GM18861 (cell line): ENCODE data around the gene KCNMA1.

Source experiments
- ATAC-seq: cut with Tn5 transposase; IDR thresholded peaks from one replicate; pipeline ENCODE4 v1.9.1; 2021; ENCODE audit not compliant: unreplicated experiment

KCNMA1 gene

GRCh38 chr10:77461636-77462296 is 175.8 kb downstream of the KCNMA1 start:
- no peak for ATAC-seq

- ATAC-seq: no peak
These were observed 177.7 kb downstream of the KCNMA1 start for GRCh38 chr10:77459905-77460304.

GRCh38 chr10:77458986-77459590 is 178.5 kb downstream of the KCNMA1 start:
- no peak for ATAC-seq

GRCh38 chr10:77457721-77458120 is 179.9 kb downstream of the KCNMA1 start:
- ATAC-seq: no peak

- ATAC-seq: no peak
These were observed 180.3 kb downstream of the KCNMA1 start for GRCh38 chr10:77457266-77457665.

- no peak for ATAC-seq
These were observed 181.2 kb downstream of the KCNMA1 start for GRCh38 chr10:77456414-77456813.

GRCh38 chr10:77455561-77455960 is 182.0 kb downstream of the KCNMA1 start:
- ATAC-seq: no peak

- no peak for ATAC-seq
These were observed 184.6 kb downstream of the KCNMA1 start for GRCh38 chr10:77452952-77453564.

GRCh38 chr10:77451886-77452285 is 185.7 kb downstream of the KCNMA1 start:
- no peak for ATAC-seq

GRCh38 chr10:77448226-77448625 is 189.4 kb downstream of the KCNMA1 start:
- no peak for ATAC-seq

GRCh38 chr10:77446700-77447099 is 190.9 kb downstream of the KCNMA1 start:
- ATAC-seq: no peak

- ATAC-seq: no peak
These were observed 192.1 kb downstream of the KCNMA1 start for GRCh38 chr10:77445547-77445946.

- no peak for ATAC-seq
These were observed 193.6 kb downstream of the KCNMA1 start for GRCh38 chr10:77444041-77444440.

- ATAC-seq: no peak
These were observed 194.9 kb downstream of the KCNMA1 start for GRCh38 chr10:77442699-77443189.

- no peak for ATAC-seq
These were observed 196.0 kb downstream of the KCNMA1 start for GRCh38 chr10:77441353-77442166.

- ATAC-seq: no peak
These were observed 201.2 kb downstream of the KCNMA1 start for GRCh38 chr10:77436257-77436975.

GRCh38 chr10:77433546-77433945 is 204.1 kb downstream of the KCNMA1 start:
- no peak for ATAC-seq

- no peak for ATAC-seq
These were observed 205.4 kb downstream of the KCNMA1 start for GRCh38 chr10:77431980-77432797.

GRCh38 chr10:77431209-77431611 is 206.4 kb downstream of the KCNMA1 start:
- ATAC-seq: no peak

GRCh38 chr10:77430530-77430929 is 207.1 kb downstream of the KCNMA1 start:
- ATAC-seq: no peak
